HL-60 (cell line): Measurements from ENCODE around the gene SMIM14.
"Not testable (repeated sequence)": the region's sequence is repeated elsewhere in the genome, so short reads cannot be mapped to it uniquely, and the experiment has no call there.

Experiments used
- DNase-seq, 2 experiments: peaks; one replicate each; pipeline ENCODE4 v3.0.0-alpha.2; 2010 to 2020; ENCODE audit warnings: low read depth in 1 of 2, low spot score in 1 of 2
- H3K27ac ChIP-seq: fragments of 250-450 bp; sonication (Bioruptor Pico); replicated peaks from 2 replicates; pipeline ENCODE4 v1.5.1; 2020; ENCODE audit warnings: mild to moderate bottlenecking, moderate library complexity
- H3K27me3 ChIP-seq: fragments of 250-450 bp; sonication (Bioruptor Pico); 2 replicates; pipeline ENCODE4 v1.5.1; 2021; ENCODE audit warnings: mild to moderate bottlenecking, moderate library complexity; ENCODE audit not compliant: insufficient read depth, poor library complexity, severe bottlenecking
- H3K4me3 ChIP-seq: replicated peaks from 2 replicates; pipeline ENCODE4 v1.5.1; 2011; ENCODE audit warnings: mild to moderate bottlenecking, control low read depth, low read length; ENCODE audit not compliant: insufficient read depth
- CTCF ChIP-seq: IDR thresholded peaks from one replicate; pipeline ENCODE4 v1.5.1; 2011; ENCODE audit warnings: low read length, control low read depth, inconsistent platforms; ENCODE audit not compliant: insufficient read depth
- GABPA ChIP-seq: IDR thresholded peaks from 2 replicates; pipeline ENCODE4 v1.6.1; 2012; ENCODE audit warnings: low read depth
- POLR2AphosphoS5 ChIP-seq: IDR thresholded peaks from 2 replicates; pipeline ENCODE4 v1.6.1; 2012; ENCODE audit warnings: low read depth
- SPI1 ChIP-seq: IDR thresholded peaks from 2 replicates; pipeline ENCODE4 v1.6.1; 2012; ENCODE audit warnings: low read depth, mild to moderate bottlenecking, borderline replicate concordance
- TF ChIP-seq, protein P1 (sequence below): IDR thresholded peaks from 2 replicates; pipeline ENCODE4 v1.6.1; 2012; ENCODE audit warnings: low read depth; ENCODE audit not compliant: insufficient replicate concordance

Gene SMIM14

DNA sequence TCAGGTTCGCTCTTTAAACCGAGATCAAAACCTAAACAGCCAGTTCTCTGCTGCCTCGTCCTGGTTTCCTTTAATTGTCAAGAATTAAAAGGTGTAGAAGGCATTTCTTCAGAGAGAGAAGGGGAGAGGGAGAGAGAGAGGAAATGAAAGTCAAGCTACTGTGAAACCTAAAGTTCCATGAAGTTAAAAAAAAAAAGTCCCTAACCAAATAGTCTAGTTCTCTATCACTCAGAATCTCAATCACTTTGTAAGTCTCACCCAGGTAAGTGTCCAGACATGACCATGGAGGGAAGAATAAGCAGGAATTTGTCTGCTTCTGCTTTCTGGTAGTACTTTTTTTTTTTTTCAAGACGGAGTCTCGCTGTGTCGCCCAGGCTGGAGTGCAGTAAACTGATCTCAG lies 18.8 kb upstream of the SMIM14 start:
- no peak for DNase-seq
- no peak overlapping the region for H3K27ac ChIP-seq
- no peak overlapping the region for H3K4me3 ChIP-seq
- no peaks in the 10 kb centered on the region for H3K27me3 ChIP-seq
- TF ChIP-seq SPI1 (no peak), GABPA (no peak), CTCF (no peak), POLR2AphosphoS5 (no peak)
- TF ChIP-seq, protein P1, sequence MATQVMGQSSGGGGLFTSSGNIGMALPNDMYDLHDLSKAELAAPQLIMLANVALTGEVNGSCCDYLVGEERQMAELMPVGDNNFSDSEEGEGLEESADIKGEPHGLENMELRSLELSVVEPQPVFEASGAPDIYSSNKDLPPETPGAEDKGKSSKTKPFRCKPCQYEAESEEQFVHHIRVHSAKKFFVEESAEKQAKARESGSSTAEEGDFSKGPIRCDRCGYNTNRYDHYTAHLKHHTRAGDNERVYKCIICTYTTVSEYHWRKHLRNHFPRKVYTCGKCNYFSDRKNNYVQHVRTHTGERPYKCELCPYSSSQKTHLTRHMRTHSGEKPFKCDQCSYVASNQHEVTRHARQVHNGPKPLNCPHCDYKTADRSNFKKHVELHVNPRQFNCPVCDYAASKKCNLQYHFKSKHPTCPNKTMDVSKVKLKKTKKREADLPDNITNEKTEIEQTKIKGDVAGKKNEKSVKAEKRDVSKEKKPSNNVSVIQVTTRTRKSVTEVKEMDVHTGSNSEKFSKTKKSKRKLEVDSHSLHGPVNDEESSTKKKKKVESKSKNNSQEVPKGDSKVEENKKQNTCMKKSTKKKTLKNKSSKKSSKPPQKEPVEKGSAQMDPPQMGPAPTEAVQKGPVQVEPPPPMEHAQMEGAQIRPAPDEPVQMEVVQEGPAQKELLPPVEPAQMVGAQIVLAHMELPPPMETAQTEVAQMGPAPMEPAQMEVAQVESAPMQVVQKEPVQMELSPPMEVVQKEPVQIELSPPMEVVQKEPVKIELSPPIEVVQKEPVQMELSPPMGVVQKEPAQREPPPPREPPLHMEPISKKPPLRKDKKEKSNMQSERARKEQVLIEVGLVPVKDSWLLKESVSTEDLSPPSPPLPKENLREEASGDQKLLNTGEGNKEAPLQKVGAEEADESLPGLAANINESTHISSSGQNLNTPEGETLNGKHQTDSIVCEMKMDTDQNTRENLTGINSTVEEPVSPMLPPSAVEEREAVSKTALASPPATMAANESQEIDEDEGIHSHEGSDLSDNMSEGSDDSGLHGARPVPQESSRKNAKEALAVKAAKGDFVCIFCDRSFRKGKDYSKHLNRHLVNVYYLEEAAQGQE = no peak

- H3K27ac ChIP-seq = not testable (repeated sequence)
Observed at GRCh38 chr4:39656638-39657037, 18.0 kb upstream of the SMIM14 start.

DNA sequence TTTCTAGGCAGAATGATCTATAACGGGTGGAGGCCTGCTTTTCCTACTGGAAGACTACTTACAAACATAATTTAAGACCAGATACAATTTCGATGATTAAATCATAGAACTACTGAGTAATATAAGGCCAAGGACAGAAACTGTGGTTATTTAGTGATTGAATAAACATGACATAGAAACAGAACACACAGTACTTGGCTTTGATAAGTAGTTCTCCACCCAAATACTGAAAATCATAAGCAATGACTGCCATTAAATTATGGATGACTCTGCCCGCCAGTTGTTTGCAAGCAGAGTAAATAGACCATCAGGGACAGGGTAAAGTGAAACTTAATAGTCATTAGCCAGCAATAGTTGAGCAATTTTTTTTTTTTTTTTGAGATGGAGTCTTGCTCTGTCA lies 17.2 kb upstream of the SMIM14 start:
- H3K27ac ChIP-seq = no peak overlapping the region
- TF ChIP-seq SPI1 (no peak), CTCF (no peak), GABPA (no peak), POLR2AphosphoS5 (no peak)
- TF ChIP-seq, protein P1 = no peak
- no peak for DNase-seq
- no peak overlapping the region for H3K4me3 ChIP-seq
- no peaks in the 10 kb centered on the region for H3K27me3 ChIP-seq

More at GRCh38 chr4:39656638-39657037, 18.0 kb upstream of the SMIM14 start:
- DNase-seq, H3K4me3 ChIP-seq, H3K27me3 ChIP-seq: not testable (repeated sequence)

DNA sequence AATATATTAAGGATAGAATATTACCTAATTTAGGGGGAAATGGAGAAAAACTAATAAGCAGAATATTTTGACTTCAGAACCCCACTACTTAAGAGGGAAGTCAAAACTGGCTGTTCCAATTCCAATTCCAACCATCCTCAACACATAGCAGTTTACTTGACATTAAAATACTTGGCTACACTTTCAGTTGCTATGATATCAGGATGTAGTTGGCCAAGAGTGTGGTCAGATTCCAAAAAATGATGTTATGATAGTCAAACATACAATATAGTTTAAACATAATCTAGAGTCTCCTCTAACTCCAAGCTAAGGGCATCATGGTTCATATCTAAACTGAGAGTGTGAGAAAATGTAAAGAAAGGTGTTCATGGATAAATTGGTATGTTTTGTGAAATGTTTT lies 16.5 kb upstream of the SMIM14 start:
- Histone ChIP-seq H3K27ac (no peak overlapping the region), H3K4me3 (no peak overlapping the region), H3K27me3 (no peaks in the 10 kb centered on the region)
- TF ChIP-seq CTCF (no peak), POLR2AphosphoS5 (no peak), GABPA (no peak), SPI1 (no peak)
- TF ChIP-seq, protein P1 = no peak
- DNase-seq = no peak

GRCh38 chr4:39651586-39651985 lies 12.9 kb upstream of the SMIM14 start:
- H3K27me3 ChIP-seq, H3K4me3 ChIP-seq, H3K27ac ChIP-seq, DNase-seq: not testable (repeated sequence)
